ENCODE data around the gene NAA80. TPM values are rescaled to one million over a fixed set of nuclear protein-coding genes. Genes with fewer than 3 reads are reported as not detected.

NAA80 gene
- total and polyA plus RNA-seq, 2 of the 13 experiments (the other 11 are each of a cell fraction or from before 2014, with no cell fraction given): 3.4 to 8.7 TPM

- no peak for TF ChIP-seq ZNF652 (CRISPR knock-in tag; IDR thresholded peaks at IDR 0.05; ENCODE audit: borderline replicate concordance, low read depth)
- TF ChIP-seq SAFB2 (CRISPR knock-in tag; IDR thresholded peaks at IDR 0.05; ENCODE audit: borderline replicate concordance, low read depth): peak; percentile 55; the same call in 1 of the 2 replicates
- TF ChIP-seq NR2C2 (CRISPR knock-in tag; IDR thresholded peaks at IDR 0.05; ENCODE audit: borderline replicate concordance): peak; percentile 44; the same call in 1 of the 2 replicates
- TF ChIP-seq ZSCAN31 (CRISPR knock-in tag; IDR thresholded peaks at IDR 0.05; ENCODE audit: low read depth): peak; percentile 94
- TF ChIP-seq FOXO1 (CRISPR knock-in tag; IDR thresholded peaks at IDR 0.05): 0 out of 2 replicates have a peak, but pooled peaks have one; percentile 30
- peak; percentile 94 for TF ChIP-seq ETV5 (CRISPR knock-in tag; IDR thresholded peaks at IDR 0.05; ENCODE audit: borderline replicate concordance)
- TF ChIP-seq SIX4 (CRISPR knock-in tag; IDR thresholded peaks at IDR 0.05): peak; percentile 60
- TF ChIP-seq GZF1 (CRISPR knock-in tag; IDR thresholded peaks at IDR 0.05): no peak
- TF ChIP-seq ZNF33A (CRISPR knock-in tag; IDR thresholded peaks at IDR 0.05; ENCODE audit: borderline replicate concordance): no peak
- no peak for TF ChIP-seq ZNF75D (CRISPR knock-in tag; IDR thresholded peaks at IDR 0.05; ENCODE audit: borderline replicate concordance)
- TF ChIP-seq YEATS4 (CRISPR knock-in tag; IDR thresholded peaks at IDR 0.05; ENCODE audit: borderline replicate concordance): peak; percentile 91
- TF ChIP-seq HOXA7 (CRISPR knock-in tag; IDR thresholded peaks at IDR 0.05): no peak
- peak; percentile 73; the same call in 1 of the 2 replicates for TF ChIP-seq AFF4 (CRISPR knock-in tag; IDR thresholded peaks at IDR 0.05)
- no peak for TF ChIP-seq ZNF280B (CRISPR knock-in tag; IDR thresholded peaks at IDR 0.05; ENCODE audit: borderline replicate concordance)
- TF ChIP-seq ZNF292 (CRISPR knock-in tag; IDR thresholded peaks at IDR 0.05; ENCODE audit: borderline replicate concordance, low read depth): no peak
- no peak for TF ChIP-seq NFRKB (IDR thresholded peaks at IDR 0.05)
- peak in 1 of 2 experiments; percentile 54; a peak in 1 of 4 replicates for TF ChIP-seq POLR2A (IDR thresholded peaks at IDR 0.05; ENCODE audit: insufficient read depth in 1 of 2, low read depth in 2 of 2, low read length in 2 of 2)
- 0 out of 2 replicates have a peak, but pooled peaks have one; percentile 40 for TF ChIP-seq PCBP1 (IDR thresholded peaks at IDR 0.05; ENCODE audit: borderline replicate concordance, low read depth, low read length)
- TF ChIP-seq, protein P1, sequence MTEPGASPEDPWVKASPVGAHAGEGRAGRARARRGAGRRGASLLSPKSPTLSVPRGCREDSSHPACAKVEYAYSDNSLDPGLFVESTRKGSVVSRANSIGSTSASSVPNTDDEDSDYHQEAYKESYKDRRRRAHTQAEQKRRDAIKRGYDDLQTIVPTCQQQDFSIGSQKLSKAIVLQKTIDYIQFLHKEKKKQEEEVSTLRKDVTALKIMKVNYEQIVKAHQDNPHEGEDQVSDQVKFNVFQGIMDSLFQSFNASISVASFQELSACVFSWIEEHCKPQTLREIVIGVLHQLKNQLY (CRISPR knock-in tag; IDR thresholded peaks at IDR 0.05): no peak
- TF ChIP-seq MAFK (conservative IDR thresholded peaks at IDR 0.05 in 1 of 2, IDR thresholded peaks at IDR 0.05 in 1 of 2; ENCODE audit: low read length in 2 of 2): peak; percentile 11 to 49; a peak in 2 of 4 replicates
- no peak for TF ChIP-seq ZBTB46 (CRISPR knock-in tag; IDR thresholded peaks at IDR 0.05; ENCODE audit: borderline replicate concordance)
- TF ChIP-seq ZNF549 (CRISPR knock-in tag; IDR thresholded peaks at IDR 0.05): no peak
Observed at GRCh38 chr3:50260027-50260941, 38.9 kb downstream of the NAA80 start (continued).
